ENCODE results near the gene CLSTN2.

CLSTN2 gene

DNA sequence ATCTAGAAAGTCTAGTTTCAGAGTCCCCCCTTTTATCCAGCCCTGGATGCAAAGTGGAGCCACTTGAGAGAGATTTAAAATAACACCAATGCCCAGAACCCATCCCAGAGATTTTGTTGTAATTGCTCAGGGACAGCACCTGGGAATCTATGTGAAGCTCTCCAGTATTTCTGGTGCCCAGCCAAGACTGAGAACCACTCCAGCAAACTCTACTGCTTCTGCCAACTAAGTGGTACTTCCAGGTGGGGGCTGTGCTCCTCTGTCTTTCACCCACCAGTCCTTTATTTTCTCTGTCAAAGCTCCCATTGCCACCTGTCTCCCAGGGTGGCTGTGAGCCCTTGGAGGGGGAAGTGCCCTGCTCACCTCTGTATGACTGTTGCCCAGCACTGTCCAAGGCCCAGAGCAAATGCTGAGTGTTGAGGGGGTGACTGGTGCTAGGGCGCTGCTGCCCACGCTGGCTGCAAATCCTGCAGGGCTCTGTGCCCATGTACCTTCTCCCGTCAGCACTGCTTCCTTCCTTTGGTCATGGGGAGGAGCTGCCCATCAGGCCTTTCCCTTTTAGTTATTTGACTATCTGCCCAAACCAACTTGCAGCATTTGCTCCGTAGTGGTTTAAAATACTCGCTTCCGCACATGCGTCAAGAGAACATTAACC is 9.4 kb downstream of the CLSTN2 start:
- no peak for DNase-seq

DNA sequence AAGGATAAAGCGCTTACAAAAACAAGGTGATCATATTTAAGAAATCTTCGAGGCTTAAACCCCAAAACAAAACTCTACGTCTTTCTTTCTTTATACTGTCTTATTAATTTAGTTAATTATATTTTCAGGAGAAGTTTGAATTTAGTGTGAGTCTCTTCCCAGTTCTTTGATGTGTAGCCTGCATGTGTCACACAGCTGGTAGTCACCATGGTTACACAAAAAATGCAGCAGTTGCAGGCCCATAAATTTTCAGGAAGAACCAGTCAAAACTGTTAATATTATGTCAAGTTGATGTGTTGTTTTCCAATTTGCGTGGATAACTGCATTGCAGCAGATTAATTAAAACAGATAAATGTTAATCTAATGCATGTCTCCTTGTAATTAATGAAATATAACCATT is 10.4 kb downstream of the CLSTN2 start:
- DNase-seq = no peak

DNA sequence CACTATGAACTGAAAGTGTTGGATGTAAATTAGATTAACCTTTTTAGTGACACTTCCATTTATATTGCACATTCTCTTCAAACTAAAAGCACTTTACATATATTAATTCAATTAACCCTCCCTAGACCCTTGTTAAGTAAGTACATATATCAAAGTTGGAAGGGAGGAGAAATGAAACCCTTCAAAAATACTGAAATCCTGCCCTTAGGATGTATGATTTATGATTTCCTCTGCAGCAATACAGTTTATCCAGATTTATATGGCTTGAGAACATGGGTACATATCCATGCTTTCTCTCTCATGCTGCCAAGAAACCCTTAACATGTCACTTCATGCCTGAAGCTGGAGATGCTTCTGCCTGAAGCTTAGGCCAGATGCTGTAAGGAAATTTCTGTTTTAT is 11.0 kb downstream of the CLSTN2 start:
- DNase-seq = no peak

DNA sequence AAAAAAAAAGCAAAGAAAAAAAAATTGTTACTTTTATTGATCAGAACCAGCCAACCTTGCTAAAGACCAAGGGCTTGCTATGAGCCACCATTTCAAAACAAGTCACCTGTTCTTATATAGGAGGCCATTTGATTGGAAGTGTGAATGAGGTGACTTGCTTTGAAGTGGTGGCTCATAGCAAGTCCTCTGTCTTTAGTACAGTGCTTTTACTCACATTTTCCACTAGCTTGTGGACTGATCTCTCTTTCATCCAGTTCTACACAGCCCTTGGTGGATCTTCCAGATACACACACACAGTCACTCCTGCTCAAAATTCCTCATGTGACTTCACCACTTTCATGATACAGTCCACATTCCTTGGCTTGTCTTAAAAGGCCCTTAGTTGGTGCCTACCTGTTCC is 13.5 kb downstream of the CLSTN2 start:
- DNase-seq = no peak

DNA sequence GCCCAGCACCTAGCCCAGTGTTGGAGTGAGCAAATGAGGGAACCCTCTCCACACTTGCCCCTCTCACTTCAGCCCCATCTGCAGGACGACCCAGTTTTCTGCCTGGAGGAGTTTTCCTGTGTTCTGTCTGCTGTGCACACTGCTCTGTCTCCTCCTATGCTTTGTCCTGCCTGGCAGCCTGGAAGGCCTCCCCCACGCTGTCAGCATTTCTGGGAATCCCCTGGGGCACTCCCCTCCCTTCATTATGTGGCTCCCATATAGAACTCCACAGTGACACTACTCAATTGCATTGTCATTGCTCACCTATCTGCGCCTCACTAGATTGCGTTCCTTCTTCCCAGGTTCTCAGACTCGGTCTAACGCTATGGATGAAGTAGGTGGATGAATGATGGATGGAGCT is 13.9 kb downstream of the CLSTN2 start:
- DNase-seq = no peak

DNA sequence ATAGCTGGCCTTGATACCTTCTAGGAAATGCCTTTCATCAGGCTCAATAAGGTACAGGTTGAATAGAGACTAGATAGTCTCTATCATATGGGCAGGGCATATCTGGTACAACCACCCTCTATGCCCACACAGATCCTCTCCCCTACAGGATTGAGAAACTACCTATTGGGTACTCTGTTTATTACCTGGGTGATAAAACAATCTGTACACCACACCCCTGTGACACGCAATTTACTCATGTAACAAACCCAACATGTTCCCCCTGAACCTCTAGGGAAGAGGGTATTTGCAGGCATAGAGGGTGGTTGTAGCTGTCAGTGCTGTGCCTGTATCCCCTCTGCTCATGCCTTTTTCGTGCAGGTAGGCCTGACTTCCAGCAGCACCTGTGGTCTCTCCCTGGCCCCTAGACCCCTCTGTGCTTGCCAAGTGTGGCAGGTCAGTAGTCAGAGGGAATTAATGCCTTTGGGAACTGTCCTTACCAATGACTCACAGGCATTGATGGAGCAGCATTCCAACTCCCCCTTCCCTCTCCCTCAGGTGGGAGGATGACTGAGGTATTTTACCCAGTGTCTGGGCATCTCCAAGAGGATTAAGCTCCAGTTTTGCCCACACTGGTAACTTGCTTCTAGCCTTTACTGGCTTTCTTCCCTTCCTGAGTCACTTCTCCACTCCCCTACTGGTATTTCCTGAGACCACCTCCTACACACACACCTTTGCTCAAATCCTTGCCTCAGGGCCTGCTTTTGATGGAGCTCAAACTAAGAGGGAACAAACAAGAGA is 18.3 kb downstream of the CLSTN2 start:
- no peak for DNase-seq

DNA sequence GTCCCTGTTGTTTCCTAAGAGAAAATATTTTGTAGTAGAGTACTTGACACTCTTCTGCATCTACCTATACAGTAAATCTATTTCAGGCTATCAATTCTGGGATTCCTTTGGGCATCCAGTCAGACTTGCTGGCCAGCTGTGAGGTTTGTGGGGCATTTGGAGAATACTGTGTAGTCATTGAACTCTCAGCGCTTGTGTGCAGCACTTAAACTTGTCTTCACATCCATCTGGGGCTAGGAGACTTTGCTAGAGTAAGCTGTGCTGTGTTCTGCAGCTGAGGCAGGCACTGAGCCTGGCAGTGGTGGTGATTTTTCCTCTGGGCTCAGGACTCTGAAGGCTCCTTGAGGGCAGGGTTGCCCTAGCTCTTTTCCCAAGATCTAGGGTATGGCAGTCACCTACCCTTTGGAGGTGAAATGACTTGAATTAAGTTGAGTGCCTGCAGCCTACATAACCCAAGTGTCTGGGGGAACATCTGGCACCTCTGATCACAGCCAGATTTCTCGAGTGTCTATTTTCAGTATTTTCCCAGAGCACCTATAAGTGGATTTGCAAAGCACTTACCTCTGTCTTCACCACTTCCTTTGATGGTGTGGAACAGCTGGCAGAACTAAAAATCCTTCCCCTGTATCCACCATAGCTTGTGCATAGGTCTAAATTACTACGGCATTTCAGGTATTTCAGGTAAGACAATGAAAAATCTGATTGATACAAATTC is 19.3 kb downstream of the CLSTN2 start:
- no peak for DNase-seq

DNA sequence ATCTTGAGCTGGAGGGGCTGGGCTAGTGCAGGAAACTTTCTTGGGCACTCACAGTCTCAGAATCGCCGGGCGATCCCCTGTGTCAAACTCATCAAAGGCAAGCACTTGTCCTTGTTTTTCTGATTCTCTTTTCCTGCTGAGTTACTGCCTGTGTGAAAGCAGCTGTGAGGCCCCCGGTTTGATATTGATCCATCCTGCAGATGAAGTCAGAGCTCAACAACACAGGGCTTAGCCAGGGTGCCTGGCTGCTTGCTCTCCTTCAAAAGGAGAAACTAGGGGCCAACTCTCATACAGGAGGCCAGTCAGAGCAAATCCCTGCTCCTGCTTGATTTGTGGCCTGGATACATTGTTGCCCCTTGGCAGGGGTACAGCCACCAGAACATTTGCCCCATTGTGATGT is 22.9 kb downstream of the CLSTN2 start:
- DNase-seq = no peak

DNA sequence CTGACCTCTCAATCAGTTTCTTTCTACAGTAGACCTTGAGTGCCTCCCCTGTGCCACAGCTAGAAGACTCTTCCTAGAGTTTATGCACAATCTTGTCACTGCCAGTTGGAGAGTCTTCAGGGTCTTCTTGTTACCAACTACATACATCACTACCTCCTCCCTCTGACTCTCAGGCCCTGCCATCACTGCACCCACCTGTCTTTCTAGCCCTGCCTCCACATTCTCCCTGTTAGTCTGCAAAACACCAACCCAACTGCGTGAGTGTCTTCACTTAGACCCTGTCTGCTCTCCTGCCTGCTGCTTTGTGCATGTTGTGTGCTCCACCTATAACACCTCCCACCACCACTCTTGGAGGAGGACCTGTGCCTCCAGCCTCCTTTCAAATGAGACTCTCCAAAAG is 34.4 kb downstream of the CLSTN2 start:
- no peak for DNase-seq

DNA sequence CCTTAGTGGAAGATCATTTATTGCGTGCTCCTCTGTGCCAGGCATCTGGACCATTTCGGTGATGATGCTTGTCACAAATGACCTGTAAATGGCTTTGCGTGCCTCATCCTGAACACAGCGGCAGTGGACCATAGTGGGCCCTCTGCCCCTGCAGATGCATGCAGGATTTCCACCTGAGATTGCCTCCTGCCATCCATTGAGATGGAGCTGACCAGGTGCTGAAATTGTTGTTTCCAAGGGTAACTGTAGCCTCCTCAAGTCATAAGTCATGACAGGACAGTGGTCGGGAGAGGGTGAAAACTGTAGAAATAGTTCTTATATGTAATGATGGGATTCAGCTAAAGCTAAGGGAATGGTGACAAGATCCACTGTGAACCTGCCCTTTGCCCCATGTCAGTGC is 35.5 kb downstream of the CLSTN2 start:
- DNase-seq = no peak

DNA sequence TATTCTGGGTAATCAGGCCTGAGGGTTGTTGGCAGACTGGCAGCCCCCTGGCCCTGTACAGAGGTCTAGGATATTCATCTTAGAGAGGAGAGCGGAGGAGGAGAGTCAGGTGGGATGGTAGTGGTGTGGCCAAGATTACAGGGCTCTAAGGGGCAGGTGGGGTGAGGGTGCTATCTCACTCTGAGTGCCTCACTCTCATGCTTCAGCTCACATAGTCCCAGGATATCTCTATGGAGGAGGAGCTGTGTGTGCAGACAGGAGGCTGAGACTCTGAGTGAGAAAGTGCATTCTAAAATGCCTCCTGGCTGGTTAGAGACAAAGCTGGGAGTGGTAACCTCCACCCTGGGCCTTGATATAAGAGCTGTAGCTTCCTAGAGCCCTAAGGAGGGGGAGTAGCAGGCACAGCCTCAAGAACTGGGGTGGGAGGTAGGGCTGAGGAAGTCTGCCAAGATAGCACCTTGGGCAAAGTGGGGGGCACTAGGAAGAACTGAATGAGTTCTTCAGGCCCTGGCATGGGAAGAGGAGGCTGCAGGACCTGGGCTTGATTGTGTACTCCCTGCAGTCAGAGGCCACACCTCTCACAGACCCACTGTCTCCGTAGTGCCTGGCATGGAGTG is 39.9 kb downstream of the CLSTN2 start:
- DNase-seq = no peak

DNA sequence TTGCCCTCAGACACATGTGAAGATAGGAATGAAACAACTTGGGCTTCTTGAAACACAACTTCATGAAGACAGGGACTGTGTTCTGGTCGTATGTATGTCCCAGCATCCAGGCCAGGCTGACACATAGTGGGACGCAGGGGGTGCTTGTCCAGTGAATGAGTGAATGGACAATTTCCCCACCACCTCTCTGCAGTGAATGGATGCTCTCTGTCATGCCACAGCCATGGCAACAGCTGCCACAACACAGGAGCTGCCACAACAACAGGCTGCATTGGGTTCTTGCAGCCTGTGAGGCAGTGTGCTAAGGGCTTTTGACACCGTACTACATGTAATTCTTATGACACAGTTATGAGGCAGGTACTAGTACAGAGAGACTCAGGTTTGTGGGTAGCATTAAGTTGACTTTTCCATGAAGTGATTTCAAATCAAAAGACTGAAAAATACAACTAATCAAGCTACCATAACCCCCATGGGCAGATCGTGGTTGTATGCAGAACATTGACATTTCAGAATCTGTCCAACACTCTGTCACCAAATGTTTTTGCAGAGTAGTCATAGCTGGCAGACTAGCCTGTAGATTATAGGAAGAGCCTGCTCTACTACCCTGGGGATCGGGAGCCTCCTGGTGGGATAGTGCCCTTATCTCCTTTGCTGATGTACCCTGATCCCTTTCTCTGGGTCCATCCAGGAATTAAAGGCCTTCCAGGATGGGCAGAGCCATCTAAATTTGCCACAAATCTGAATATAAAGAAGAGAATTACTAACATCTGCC is 40.8 kb downstream of the CLSTN2 start:
- no peak for DNase-seq

DNA sequence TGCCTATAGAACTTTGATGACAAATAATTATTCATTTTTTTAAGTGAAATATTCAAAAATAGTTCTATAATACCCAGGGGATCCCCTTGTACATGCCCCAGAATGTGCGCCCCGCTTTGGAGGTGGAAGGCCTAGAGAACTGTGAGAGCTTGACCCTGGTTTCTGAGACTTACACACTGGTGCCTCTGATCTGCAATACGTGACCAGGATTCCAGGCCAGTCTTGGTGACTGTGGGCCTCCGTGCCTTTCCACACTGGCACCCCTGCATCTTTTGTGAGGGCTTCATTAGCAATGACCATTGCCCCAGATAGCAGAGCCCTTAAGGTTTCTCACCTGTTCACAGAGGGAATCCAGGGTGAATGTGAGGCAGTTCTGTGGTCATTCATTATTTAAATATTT is 44.0 kb downstream of the CLSTN2 start:
- DNase-seq = no peak

DNA sequence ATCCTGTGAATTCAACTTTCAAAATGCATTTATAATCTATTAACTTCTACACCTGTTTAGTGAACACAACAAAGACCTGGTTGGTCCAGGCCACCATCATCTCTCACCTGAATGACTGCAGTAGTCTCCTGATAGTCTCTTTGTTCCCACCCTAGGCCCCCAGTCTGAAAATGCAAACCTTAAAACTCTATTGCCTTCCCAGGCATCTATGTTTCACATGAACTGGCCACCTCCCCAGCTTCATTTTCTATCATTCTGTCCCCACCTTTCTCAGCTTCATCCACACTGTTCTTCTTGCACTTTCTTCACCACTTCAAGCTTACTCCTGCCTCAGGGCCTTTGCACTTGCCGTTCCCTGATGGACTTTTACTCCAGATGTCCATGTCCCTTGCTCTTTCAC is 45.0 kb downstream of the CLSTN2 start:
- no peak for DNase-seq

DNA sequence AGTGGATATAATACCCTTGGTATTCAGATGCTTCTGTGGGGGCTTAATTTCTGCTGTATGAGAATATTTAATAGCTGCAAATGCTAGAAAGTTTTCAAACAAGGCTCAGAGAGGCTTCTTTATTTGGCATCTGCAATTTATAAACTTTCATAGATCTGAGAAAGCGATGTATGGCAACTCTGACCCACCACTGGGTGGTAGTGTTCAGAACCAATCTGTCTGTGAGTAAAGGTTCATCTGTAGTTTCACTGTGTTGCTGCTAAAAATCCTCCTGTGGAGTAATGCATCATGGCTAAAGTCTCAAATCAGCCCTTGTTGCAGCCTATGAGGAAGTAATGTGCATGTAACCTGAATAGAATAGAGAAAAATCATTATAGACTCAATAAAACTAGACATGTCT is 47.4 kb downstream of the CLSTN2 start:
- no peak for DNase-seq

DNA sequence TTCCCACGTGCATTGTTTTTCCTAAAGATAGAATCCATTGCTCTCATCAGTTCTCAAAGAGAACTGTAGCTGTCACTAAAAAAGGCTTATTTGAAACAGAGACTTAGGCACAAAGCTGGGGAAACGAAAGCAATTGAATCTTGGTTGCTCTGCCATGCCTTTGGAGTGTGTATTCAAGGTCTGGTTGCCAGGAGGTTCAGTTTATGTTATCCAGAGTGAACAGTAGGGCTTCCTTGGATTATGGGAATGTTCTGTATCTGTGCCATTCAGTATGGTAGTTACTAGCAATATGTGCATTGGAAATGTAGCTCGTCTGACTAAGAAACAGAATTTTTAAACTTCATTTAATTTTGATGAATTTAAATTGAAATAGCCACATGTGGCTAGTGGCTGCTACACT is 50.6 kb downstream of the CLSTN2 start:
- DNase-seq = no peak

DNA sequence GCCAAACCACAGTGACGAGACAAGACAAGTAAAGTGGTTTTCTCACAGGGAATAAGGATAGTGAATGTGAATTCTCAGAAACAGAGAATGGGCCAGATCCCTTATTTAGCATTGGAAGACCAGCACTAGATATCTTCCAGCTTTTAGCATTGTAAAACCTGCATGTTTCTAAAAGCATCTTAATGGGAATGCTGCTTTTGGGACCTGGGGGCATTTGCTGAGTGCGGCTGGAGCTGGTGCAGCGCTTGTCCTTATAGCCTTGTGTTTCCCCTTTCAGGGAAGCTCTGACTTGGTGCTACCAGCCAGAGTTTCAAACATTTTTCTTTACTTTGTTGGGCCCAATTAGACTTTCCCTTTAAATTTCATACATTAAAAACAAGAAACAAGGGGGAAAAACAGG is 52.9 kb downstream of the CLSTN2 start:
- DNase-seq = no peak

DNA sequence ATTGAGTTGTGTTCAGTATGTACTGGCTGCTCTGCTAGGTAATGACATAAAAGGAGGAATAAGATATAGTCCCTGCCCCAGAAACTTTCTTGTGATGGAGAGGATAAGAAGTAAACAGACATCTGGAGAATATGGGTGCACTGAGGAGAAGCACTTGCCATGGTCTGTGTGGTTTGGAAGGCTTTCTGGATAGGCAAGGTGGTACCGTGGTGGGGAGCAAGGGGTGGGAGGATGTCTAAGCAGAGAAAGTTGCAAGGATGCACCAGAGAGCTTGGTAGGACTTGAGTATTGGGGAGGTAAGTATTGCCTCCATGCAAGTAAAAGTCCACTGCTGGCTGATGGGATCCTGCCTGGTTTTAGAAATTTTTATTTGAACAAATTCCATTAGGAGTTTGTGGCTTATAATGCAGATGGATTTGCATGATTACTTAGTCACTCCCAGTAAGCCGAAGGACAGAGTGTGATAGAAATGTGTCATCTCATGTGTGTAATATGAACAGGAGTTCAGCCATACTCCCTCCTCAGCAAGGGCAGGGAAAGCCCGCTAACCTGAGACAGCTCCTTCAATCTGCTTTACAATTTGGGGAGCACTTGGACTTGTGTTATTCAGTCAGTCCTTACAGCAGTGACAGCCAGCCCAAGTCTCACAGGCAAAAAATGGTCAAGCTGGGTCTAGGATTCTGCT is 53.6 kb downstream of the CLSTN2 start:
- DNase-seq = no peak

DNA sequence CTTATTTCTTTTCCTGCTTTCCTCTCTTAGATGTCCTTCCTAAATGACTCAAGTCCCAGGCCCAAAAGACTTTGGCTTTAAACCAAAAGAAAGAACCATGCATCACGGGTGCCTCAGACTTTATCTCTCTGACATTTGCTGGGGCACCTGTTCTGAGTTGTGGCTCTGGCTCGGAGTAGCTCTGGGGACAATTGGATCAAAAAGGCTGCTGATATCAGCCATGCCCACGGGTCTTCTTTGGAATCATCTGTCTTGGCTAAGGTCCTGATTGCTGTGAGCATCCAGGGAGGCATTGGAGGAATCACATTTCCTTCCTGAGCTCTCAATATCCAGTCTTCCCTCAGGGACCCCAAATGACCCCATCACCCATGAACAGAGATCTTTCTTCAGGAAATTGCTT is 59.9 kb downstream of the CLSTN2 start:
- no peak for DNase-seq

DNA sequence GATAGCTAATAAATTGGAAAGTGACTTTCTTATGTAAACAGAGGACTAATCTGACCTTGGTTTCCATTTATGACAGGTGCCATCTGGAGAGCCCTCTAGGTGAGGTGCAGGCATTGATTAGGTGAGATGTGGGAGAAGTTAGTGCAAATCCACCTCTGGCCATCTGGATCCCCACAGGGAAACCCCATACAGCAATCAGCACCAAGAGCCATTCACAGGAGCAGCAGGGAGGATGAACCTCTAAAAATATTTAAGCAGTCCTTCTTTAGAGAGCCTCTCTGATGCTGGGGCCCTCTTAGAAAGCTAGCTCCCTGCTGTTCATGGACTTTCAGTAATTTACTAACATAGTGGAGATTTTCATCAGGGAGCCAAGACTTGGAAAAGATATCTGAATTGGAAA is 69.3 kb downstream of the CLSTN2 start:
- DNase-seq = no peak

DNA sequence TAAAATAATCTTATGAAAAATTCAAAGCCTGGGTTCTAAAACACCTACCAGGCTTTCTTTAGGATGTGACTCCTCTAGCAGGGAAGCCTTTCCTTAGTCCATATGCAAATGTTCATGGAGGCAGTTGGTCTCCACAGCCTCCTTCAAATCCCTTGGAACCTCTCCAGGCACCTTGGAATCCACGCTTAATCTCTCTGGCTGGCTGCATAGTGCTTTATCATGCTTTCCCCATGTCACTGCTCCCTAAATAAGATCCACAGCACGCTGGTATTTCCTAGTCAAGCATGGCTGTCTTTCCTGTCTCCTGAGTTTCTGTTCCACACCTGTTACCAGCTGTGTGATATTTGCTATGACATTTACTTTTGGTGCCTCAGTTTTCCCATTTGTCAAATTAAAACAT is 71.3 kb downstream of the CLSTN2 start:
- no peak for DNase-seq

DNA sequence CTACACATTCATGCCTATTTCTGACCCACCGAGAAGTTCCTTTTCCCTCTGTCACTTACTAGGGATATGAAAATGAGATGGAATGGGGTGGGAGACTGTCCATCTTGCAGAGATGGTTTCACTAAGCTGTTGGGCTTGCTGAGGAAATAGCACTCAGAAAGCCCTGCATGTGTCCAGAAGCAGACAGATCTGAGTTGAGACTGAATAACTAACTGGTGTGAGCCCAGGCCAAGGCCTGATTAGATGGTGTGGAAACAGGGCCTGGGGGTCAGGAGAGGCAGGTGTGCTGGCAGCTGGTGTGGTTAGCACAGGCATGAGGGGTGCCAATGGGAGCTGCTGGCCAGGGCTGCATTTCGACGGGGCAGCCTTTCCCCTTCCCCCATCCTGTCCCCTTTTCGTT is 72.1 kb downstream of the CLSTN2 start:
- no peak for DNase-seq
